Endothelial cell of umbilical vein (primary cell): ENCODE results near the gene AMFR. TPM values are rescaled to one million over a fixed set of nuclear protein-coding genes. Genes with fewer than 3 reads are reported as not detected.

Experiments used
- BruUV-seq: library from RNA; stranded (reverse); fragments of 400-500 nt; replicated peaks from 2 replicates; lab custom pipeline; 2021; lab: Mats Ljungman, UMichigan
- CTCF ChIA-PET: fragments of 300-600, 350-600 bp; sonication (Branson Sonifier 250); formaldehyde crosslinking; loops from one replicate; lab custom pipeline; 2021; ENCODE audit warnings: antibody characterized with exemption, inconsistent platforms; lab: Charles Lee
- POLR2A ChIA-PET: fragments of 300-600, 350-600 bp; sonication (Branson Sonifier 250); formaldehyde crosslinking; loops from one replicate; lab custom pipeline; 2021; ENCODE audit warnings: antibody characterized with exemption, inconsistent platforms; lab: Charles Lee
- DNase-seq: peaks from one replicate; pipeline ENCODE4 v3.0.0-alpha.2; 2011; ENCODE audit warnings: low read depth, low spot score
- FAIRE-seq: peaks from 2 replicates; lab custom pipeline; 2011; peaks lifted over from hg19 to GRCh38; lab: Jason Lieb, UNC
- H2AFZ ChIP-seq: 2 replicates; pipeline ENCODE4 v1.6.0; 2012; ENCODE audit warnings: low read depth, low read length, control low read depth, inconsistent platforms
- H3K27ac ChIP-seq: 2 replicates; pipeline ENCODE4 v1.5.1; 2011; ENCODE audit warnings: low read depth, mild to moderate bottlenecking, control low read depth, low read length, moderate library complexity; ENCODE audit not compliant: insufficient read depth
- H3K27me3 ChIP-seq, 2 experiments: 2 replicates each; pipeline versions ENCODE4 v1.6.0 to v1.6.1; 2011; ENCODE audit warnings: low read length in 2 of 2, mixed read lengths in 1 of 2; ENCODE audit not compliant: control insufficient read depth in 2 of 2, insufficient read depth in 2 of 2
- H3K36me3 ChIP-seq, 2 experiments: 2 replicates in 1 of 2; 3 replicates in 1 of 2; pipeline ENCODE4 v1.5.1; 2011; ENCODE audit warnings: low read length in 2 of 2, mild to moderate bottlenecking in 1 of 2, moderate library complexity in 1 of 2; ENCODE audit not compliant: control insufficient read depth in 2 of 2, insufficient read depth in 2 of 2; ENCODE audit errors: extremely low read depth in 1 of 2
- H3K4me1 ChIP-seq: 3 replicates; pipeline ENCODE4 v1.5.1; 2011; ENCODE audit warnings: mild to moderate bottlenecking, low read length; ENCODE audit not compliant: control insufficient read depth, insufficient read depth; ENCODE audit errors: extremely low read depth
- H3K4me2 ChIP-seq: 2 replicates; pipeline ENCODE4 v1.6.1; 2011; ENCODE audit warnings: low read length, control low read depth, mixed read lengths; ENCODE audit not compliant: insufficient read depth
- H3K4me3 ChIP-seq, 3 experiments: fragments of 200-600 bp in 1 of 3; sonication (generic), shearing (Covaris generic) in 1 of 3; replicated peaks in 1 of 3; 2 replicates each; pipeline ENCODE4 v1.5.1; 2011 to 2016; ENCODE audit warnings: control low read depth in 3 of 3, low read length in 3 of 3, mild to moderate bottlenecking in 2 of 3, inconsistent platforms in 1 of 3, low read depth in 1 of 3, moderate library complexity in 1 of 3; ENCODE audit not compliant: insufficient read depth in 1 of 3
- H3K79me2 ChIP-seq: 2 replicates; pipeline ENCODE4 v1.6.0; 2012; ENCODE audit warnings: low read length, inconsistent platforms; ENCODE audit not compliant: control insufficient read depth, insufficient read depth
- H3K9ac ChIP-seq: replicated peaks from 2 replicates; pipeline ENCODE3; 2011; ENCODE audit warnings: low read length, control low read depth; ENCODE audit not compliant: insufficient read depth; ENCODE audit errors: extremely low read depth
- H3K9me1 ChIP-seq: replicated peaks from 3 replicates; pipeline ENCODE4 v1.6.0; 2011; ENCODE audit warnings: mild to moderate bottlenecking, low read length; ENCODE audit not compliant: control insufficient read depth, insufficient read depth; ENCODE audit errors: extremely low read depth
- H3K9me3 ChIP-seq: replicated peaks from 2 replicates; pipeline ENCODE4 v1.5.1; 2012; ENCODE audit warnings: low read length, inconsistent platforms; ENCODE audit not compliant: control insufficient read depth, insufficient read depth
- H4K20me1 ChIP-seq: replicated peaks from 2 replicates; pipeline ENCODE3; 2011; ENCODE audit warnings: mild to moderate bottlenecking, low read length; ENCODE audit not compliant: control insufficient read depth, insufficient read depth; ENCODE audit errors: extremely low read depth
- EZH2 ChIP-seq: IDR thresholded peaks from 2 replicates; pipeline ENCODE4 v1.6.1; 2012; ENCODE audit warnings: borderline replicate concordance, low read depth, mild to moderate bottlenecking, moderate library complexity, low read length, inconsistent platforms; ENCODE audit not compliant: severe bottlenecking
- FOS ChIP-seq: IDR thresholded peaks from 2 replicates; pipeline ENCODE4 v1.6.1; 2011; ENCODE audit warnings: mild to moderate bottlenecking, low read length, moderate library complexity, borderline replicate concordance; ENCODE audit not compliant: insufficient read depth
- GATA2 ChIP-seq: IDR thresholded peaks from 2 replicates; pipeline ENCODE4 v1.7.0; 2011; ENCODE audit warnings: low read depth, mild to moderate bottlenecking, moderate library complexity, mixed read lengths, low read length; ENCODE audit not compliant: insufficient read length, insufficient read depth
- JUN ChIP-seq: IDR thresholded peaks from 2 replicates; pipeline ENCODE4 v1.6.1; 2011; ENCODE audit warnings: borderline replicate concordance, low read depth; ENCODE audit not compliant: insufficient read length, insufficient read depth
- MYC ChIP-seq: IDR thresholded peaks from one replicate; pipeline ENCODE4 v1.6.1; 2011; ENCODE audit warnings: mild to moderate bottlenecking, low read depth, low read length
- POLR2A ChIP-seq: IDR thresholded peaks from 2 replicates; pipeline ENCODE4 v1.6.1; 2012; ENCODE audit warnings: low read depth, mild to moderate bottlenecking, control low read depth, low read length
- POLR2AphosphoS5 ChIP-seq: IDR thresholded peaks from 2 replicates; pipeline ENCODE4 v1.6.1; 2012; ENCODE audit warnings: low read depth, mild to moderate bottlenecking, control low read depth, low read length, moderate library complexity; ENCODE audit not compliant: insufficient read depth
- dilution Hi-C: fragments of 300-500 bp; cut with MboI; formaldehyde crosslinking; loops from one replicate; pipeline ENCODE4 v1.15.0; 2019; ENCODE audit warnings: low sequenced_read_pairs; ENCODE audit not compliant: extremely low pct_ligation_motif_present
- intact Hi-C: fragments of 100-400 bp; cut with micrococcal nuclease; formaldehyde crosslinking; loops from one replicate; pipeline ENCODE4 v1.10.0; 2022
- polyA plus RNA-seq, 4 experiments: library from polyadenylated mRNA; depleted of rRNA in 3 of 4; stranded (reverse) in 3 of 4; unstranded in 1 of 4; fragments of >200 nt; gene quantifications; 2 replicates each; pipeline versions ENCODE4 v1.2.1 to v1.2.3, GENCODE V29; 2011 to 2012; ENCODE audit warnings: missing spikeins in 1 of 4
- total RNA-seq: library from RNA; stranded (reverse); gene quantifications from 2 replicates; pipeline ENCODE4 v1.2.3, GENCODE V29; 2021
- TF ChIP-seq, protein P1 (sequence below): IDR thresholded peaks from 2 replicates; pipeline ENCODE4 v1.6.1; 2011; ENCODE audit not compliant: insufficient read depth, insufficient read length
- TF ChIP-seq, protein P2 (sequence below), 2 donors: IDR thresholded peaks; 1 replicate in 1 of 2; 2 replicates in 1 of 2; pipeline ENCODE4 v1.5.1; 2011; ENCODE audit warnings: low read length in 2 of 2, mild to moderate bottlenecking in 2 of 2, moderate library complexity in 2 of 2, control low read depth in 1 of 2, inconsistent platforms in 1 of 2, low read depth in 1 of 2; ENCODE audit not compliant: insufficient read depth in 1 of 2; ENCODE audit errors: extremely low read depth in 1 of 2

Gene AMFR
- total and polyA plus RNA-seq, 2 donors (not counting 3 experiments of a cell fraction or from before 2014, with no cell fraction given), result 66.5 to 71.7 TPM

DNA sequence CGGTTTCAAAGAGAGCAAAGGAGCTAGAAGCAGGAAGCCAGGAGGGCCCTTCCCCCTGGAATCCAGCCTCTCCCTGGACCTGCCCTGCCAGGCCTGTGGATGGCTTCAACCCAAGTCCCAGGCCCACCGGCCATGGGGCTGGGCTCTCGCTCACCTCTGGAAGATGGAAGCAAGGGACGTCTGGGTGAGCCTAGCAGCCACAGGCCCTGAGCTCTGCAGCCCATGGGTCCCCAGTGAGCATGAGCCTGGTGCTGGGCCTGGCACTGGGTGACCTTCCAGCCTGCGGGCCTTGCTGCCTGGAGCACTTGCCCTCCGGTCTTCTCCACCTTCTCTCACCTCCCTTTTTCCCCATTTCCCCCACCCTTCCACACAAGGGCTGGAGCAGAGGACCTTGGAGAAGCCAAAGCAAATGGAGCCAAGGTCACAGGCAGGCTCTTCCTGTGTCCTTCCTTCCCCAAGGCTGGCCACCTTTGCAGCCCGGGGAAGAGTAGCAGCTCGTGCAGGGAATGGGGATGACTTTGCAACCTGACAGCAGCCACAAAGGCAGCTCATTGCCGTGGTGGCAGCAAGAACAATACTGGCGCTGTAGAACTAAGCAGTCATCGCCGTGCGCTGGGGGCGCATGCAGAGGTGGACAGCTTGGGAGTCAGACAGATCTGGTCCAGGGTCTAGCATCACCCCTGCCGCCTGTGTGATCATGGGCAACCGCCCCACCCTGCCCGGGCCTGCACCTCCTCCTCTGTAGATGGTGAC lies 86.6 kb downstream of the AMFR start:
- Histone ChIP-seq H3K27ac (no peak overlapping the region), H4K20me1 (no peaks in the 10 kb centered on the region), H3K27me3 (no peaks in the 10 kb centered on the region), H3K36me3 (no peaks in the 10 kb centered on the region), H3K4me3 (no peak overlapping the region), H3K9me3 (no peaks in the 10 kb centered on the region), H3K4me1 (no peaks in the 10 kb centered on the region), H3K9ac (no peak overlapping the region), H3K79me2 (no peaks in the 10 kb centered on the region), H3K4me2 (no peak overlapping the region), H3K9me1 (no peaks in the 10 kb centered on the region), H2AFZ (no peak overlapping the region)
- dilution Hi-C loops (no loop called here), intact Hi-C loops (no loop called here)
- DNase-seq, result no peak
- ChIA-PET POLR2A (no interaction called here), CTCF (interaction anchor here (0.6 to 1.3 kb wide), 3 partner anchors 8 to 20 kb away, joined by 3 to 5 read pairs (median 3); no protein-coding TSS in a partner anchor)
- BruUV-seq, result no TSS peak
- FAIRE-seq, result no peak
- TF ChIP-seq EZH2, result no peak
- TF ChIP-seq GATA2, result no peak
- TF ChIP-seq FOS, result no peak
- TF ChIP-seq MYC, result no peak
- no peak for TF ChIP-seq JUN
- TF ChIP-seq POLR2A, result no peak
- TF ChIP-seq, protein P1, sequence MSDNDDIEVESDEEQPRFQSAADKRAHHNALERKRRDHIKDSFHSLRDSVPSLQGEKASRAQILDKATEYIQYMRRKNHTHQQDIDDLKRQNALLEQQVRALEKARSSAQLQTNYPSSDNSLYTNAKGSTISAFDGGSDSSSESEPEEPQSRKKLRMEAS, result no peak
- TF ChIP-seq, protein P2, sequence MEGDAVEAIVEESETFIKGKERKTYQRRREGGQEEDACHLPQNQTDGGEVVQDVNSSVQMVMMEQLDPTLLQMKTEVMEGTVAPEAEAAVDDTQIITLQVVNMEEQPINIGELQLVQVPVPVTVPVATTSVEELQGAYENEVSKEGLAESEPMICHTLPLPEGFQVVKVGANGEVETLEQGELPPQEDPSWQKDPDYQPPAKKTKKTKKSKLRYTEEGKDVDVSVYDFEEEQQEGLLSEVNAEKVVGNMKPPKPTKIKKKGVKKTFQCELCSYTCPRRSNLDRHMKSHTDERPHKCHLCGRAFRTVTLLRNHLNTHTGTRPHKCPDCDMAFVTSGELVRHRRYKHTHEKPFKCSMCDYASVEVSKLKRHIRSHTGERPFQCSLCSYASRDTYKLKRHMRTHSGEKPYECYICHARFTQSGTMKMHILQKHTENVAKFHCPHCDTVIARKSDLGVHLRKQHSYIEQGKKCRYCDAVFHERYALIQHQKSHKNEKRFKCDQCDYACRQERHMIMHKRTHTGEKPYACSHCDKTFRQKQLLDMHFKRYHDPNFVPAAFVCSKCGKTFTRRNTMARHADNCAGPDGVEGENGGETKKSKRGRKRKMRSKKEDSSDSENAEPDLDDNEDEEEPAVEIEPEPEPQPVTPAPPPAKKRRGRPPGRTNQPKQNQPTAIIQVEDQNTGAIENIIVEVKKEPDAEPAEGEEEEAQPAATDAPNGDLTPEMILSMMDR (IDR thresholded peaks at IDR 0.05; ENCODE audit: extremely low read depth in 1 of 2, insufficient read depth in 1 of 2, low read depth in 1 of 2, low read length in 2 of 2), result no peak
- no peak for TF ChIP-seq POLR2AphosphoS5
